ENCODE measurements around the gene CDKAL1.

Gene CDKAL1

GRCh38 chr6:20979076-20979475 lies 444.8 kb downstream of the CDKAL1 start:
- Histone ChIP-seq H3K27me3 (replicated peaks; ENCODE audit: control insufficient read depth, insufficient read depth, low read length) (no peaks in the 10 kb centered on the region), H3K4me3 (ENCODE audit: low read length) (no peak overlapping the region), H3K36me3 (ENCODE audit: control insufficient read depth, insufficient read depth, low read length, severe bottlenecking) (no peaks in the 10 kb centered on the region), H3K4me1 (ENCODE audit: control insufficient read depth, insufficient read depth, low read length) (peaks cover 23% of the 10 kb centered on the region), H3K9me3 (ENCODE audit: control insufficient read depth, low read length) (no peaks in the 10 kb centered on the region), H3K9ac (ENCODE audit: low read length) (no peak overlapping the region)
- DNase-seq (ENCODE audit: low read depth), result no peak

GRCh38 chr6:20983961-20984360 lies 449.7 kb downstream of the CDKAL1 start:
- Histone ChIP-seq H3K27me3 (replicated peaks; ENCODE audit: control insufficient read depth, insufficient read depth, low read length) (no peaks in the 10 kb centered on the region), H3K36me3 (ENCODE audit: control insufficient read depth, insufficient read depth, low read length, severe bottlenecking) (no peaks in the 10 kb centered on the region), H3K9ac (ENCODE audit: low read length) (no peak overlapping the region), H3K4me3 (ENCODE audit: low read length) (no peak overlapping the region), H3K4me1 (ENCODE audit: control insufficient read depth, insufficient read depth, low read length) (peaks cover 8% of the 10 kb centered on the region), H3K9me3 (ENCODE audit: control insufficient read depth, low read length) (peaks cover 3% of the 10 kb centered on the region)
- no peak for DNase-seq (ENCODE audit: low read depth)

GRCh38 chr6:20985821-20986220 lies 451.6 kb downstream of the CDKAL1 start:
- DNase-seq (ENCODE audit: low read depth), result no peak
- Histone ChIP-seq H3K4me3 (ENCODE audit: low read length) (no peak overlapping the region), H3K36me3 (ENCODE audit: control insufficient read depth, insufficient read depth, low read length, severe bottlenecking) (no peaks in the 10 kb centered on the region), H3K27me3 (replicated peaks; ENCODE audit: control insufficient read depth, insufficient read depth, low read length) (no peaks in the 10 kb centered on the region), H3K9me3 (ENCODE audit: control insufficient read depth, low read length) (peaks cover 3% of the 10 kb centered on the region), H3K9ac (ENCODE audit: low read length) (no peak overlapping the region), H3K4me1 (ENCODE audit: control insufficient read depth, insufficient read depth, low read length) (peaks cover 8% of the 10 kb centered on the region)

- H3K4me3 ChIP-seq (ENCODE audit: low read length), result no peak overlapping the region
- H3K27me3 ChIP-seq (replicated peaks; ENCODE audit: control insufficient read depth, insufficient read depth, low read length), result no peaks in the 10 kb centered on the region
- no peaks in the 10 kb centered on the region for H3K36me3 ChIP-seq (ENCODE audit: control insufficient read depth, insufficient read depth, low read length, severe bottlenecking)
- H3K9ac ChIP-seq (ENCODE audit: low read length), result no peak overlapping the region
- DNase-seq (ENCODE audit: low read depth), result no peak
- no peaks in the 10 kb centered on the region for H3K9me3 ChIP-seq (ENCODE audit: control insufficient read depth, low read length)
- peaks cover 3% of the 10 kb centered on the region for H3K4me1 ChIP-seq (ENCODE audit: control insufficient read depth, insufficient read depth, low read length)
Observed at GRCh38 chr6:20991910-20992309, 457.7 kb downstream of the CDKAL1 start.

GRCh38 chr6:20996099-20996498 lies 461.8 kb downstream of the CDKAL1 start:
- DNase-seq (ENCODE audit: low read depth), result no peak
- H3K36me3 ChIP-seq (ENCODE audit: control insufficient read depth, insufficient read depth, low read length, severe bottlenecking), result no peaks in the 10 kb centered on the region
- H3K27me3 ChIP-seq (replicated peaks; ENCODE audit: control insufficient read depth, insufficient read depth, low read length), result no peaks in the 10 kb centered on the region
- no peak overlapping the region for H3K9ac ChIP-seq (ENCODE audit: low read length)
- H3K4me1 ChIP-seq (ENCODE audit: control insufficient read depth, insufficient read depth, low read length), result peaks cover 24% of the 10 kb centered on the region
- no peak overlapping the region for H3K4me3 ChIP-seq (ENCODE audit: low read length)
- H3K9me3 ChIP-seq (ENCODE audit: control insufficient read depth, low read length), result no peaks in the 10 kb centered on the region

- Histone ChIP-seq H3K9me3 (ENCODE audit: control insufficient read depth, low read length) (no peaks in the 10 kb centered on the region), H3K4me3 (ENCODE audit: low read length) (no peak overlapping the region), H3K36me3 (ENCODE audit: control insufficient read depth, insufficient read depth, low read length, severe bottlenecking) (no peaks in the 10 kb centered on the region), H3K27me3 (replicated peaks; ENCODE audit: control insufficient read depth, insufficient read depth, low read length) (no peaks in the 10 kb centered on the region), H3K9ac (ENCODE audit: low read length) (no peak overlapping the region), H3K4me1 (ENCODE audit: control insufficient read depth, insufficient read depth, low read length) (peaks cover 33% of the 10 kb centered on the region)
- peak; percentile 11 for DNase-seq (ENCODE audit: low read depth)
Observed at GRCh38 chr6:20997143-20997769, 463.0 kb downstream of the CDKAL1 start.

GRCh38 chr6:20997770-20998147 lies 463.5 kb downstream of the CDKAL1 start:
- no peak overlapping the region for H3K4me3 ChIP-seq (ENCODE audit: low read length)
- no peaks in the 10 kb centered on the region for H3K9me3 ChIP-seq (ENCODE audit: control insufficient read depth, low read length)
- DNase-seq (ENCODE audit: low read depth), result no peak
- H3K9ac ChIP-seq (ENCODE audit: low read length), result no peak overlapping the region
- no peaks in the 10 kb centered on the region for H3K27me3 ChIP-seq (replicated peaks; ENCODE audit: control insufficient read depth, insufficient read depth, low read length)
- H3K36me3 ChIP-seq (ENCODE audit: control insufficient read depth, insufficient read depth, low read length, severe bottlenecking), result no peaks in the 10 kb centered on the region
- H3K4me1 ChIP-seq (ENCODE audit: control insufficient read depth, insufficient read depth, low read length), result peaks cover 33% of the 10 kb centered on the region

- H3K9ac ChIP-seq (ENCODE audit: low read length), result no peak overlapping the region
- DNase-seq (ENCODE audit: low read depth), result no peak
- H3K36me3 ChIP-seq (ENCODE audit: control insufficient read depth, insufficient read depth, low read length, severe bottlenecking), result no peaks in the 10 kb centered on the region
- H3K27me3 ChIP-seq (replicated peaks; ENCODE audit: control insufficient read depth, insufficient read depth, low read length), result no peaks in the 10 kb centered on the region
- peaks cover 38% of the 10 kb centered on the region for H3K4me1 ChIP-seq (ENCODE audit: control insufficient read depth, insufficient read depth, low read length)
- no peak overlapping the region for H3K4me3 ChIP-seq (ENCODE audit: low read length)
- H3K9me3 ChIP-seq (ENCODE audit: control insufficient read depth, low read length), result no peaks in the 10 kb centered on the region
Observed at GRCh38 chr6:20998748-20999448, 464.6 kb downstream of the CDKAL1 start.

- H3K4me1 ChIP-seq (ENCODE audit: control insufficient read depth, insufficient read depth, low read length), result peaks cover 41% of the 10 kb centered on the region
- H3K27me3 ChIP-seq (replicated peaks; ENCODE audit: control insufficient read depth, insufficient read depth, low read length), result no peaks in the 10 kb centered on the region
Observed at GRCh38 chr6:21000331-21000801, 466.1 kb downstream of the CDKAL1 start.

GRCh38 chr6:21001736-21002135 lies 467.5 kb downstream of the CDKAL1 start:
- Histone ChIP-seq H3K4me3 (ENCODE audit: low read length) (no peak overlapping the region), H3K9me3 (ENCODE audit: control insufficient read depth, low read length) (no peaks in the 10 kb centered on the region), H3K27me3 (replicated peaks; ENCODE audit: control insufficient read depth, insufficient read depth, low read length) (no peaks in the 10 kb centered on the region), H3K4me1 (ENCODE audit: control insufficient read depth, insufficient read depth, low read length) (peaks cover 51% of the 10 kb centered on the region), H3K9ac (ENCODE audit: low read length) (no peak overlapping the region), H3K36me3 (ENCODE audit: control insufficient read depth, insufficient read depth, low read length, severe bottlenecking) (no peaks in the 10 kb centered on the region)
- DNase-seq (ENCODE audit: low read depth), result peak; percentile 62

More at GRCh38 chr6:21000331-21000801, 466.1 kb downstream of the CDKAL1 start:
- Histone ChIP-seq H3K9ac (ENCODE audit: low read length) (no peak overlapping the region), H3K9me3 (ENCODE audit: control insufficient read depth, low read length) (no peaks in the 10 kb centered on the region), H3K36me3 (ENCODE audit: control insufficient read depth, insufficient read depth, low read length, severe bottlenecking) (no peaks in the 10 kb centered on the region), H3K4me3 (ENCODE audit: low read length) (no peak overlapping the region)
- DNase-seq (ENCODE audit: low read depth), result no peak

GRCh38 chr6:21003780-21004541 lies 469.7 kb downstream of the CDKAL1 start:
- Histone ChIP-seq H3K4me3 (ENCODE audit: low read length) (no peak overlapping the region), H3K27me3 (replicated peaks; ENCODE audit: control insufficient read depth, insufficient read depth, low read length) (no peaks in the 10 kb centered on the region), H3K4me1 (ENCODE audit: control insufficient read depth, insufficient read depth, low read length) (peaks cover 37% of the 10 kb centered on the region), H3K36me3 (ENCODE audit: control insufficient read depth, insufficient read depth, low read length, severe bottlenecking) (no peaks in the 10 kb centered on the region), H3K9ac (ENCODE audit: low read length) (no peak overlapping the region), H3K9me3 (ENCODE audit: control insufficient read depth, low read length) (no peaks in the 10 kb centered on the region)
- DNase-seq (ENCODE audit: low read depth), result peak; percentile 51

Data from adipocyte (in vitro differentiated cells).